CD4-positive, alpha-beta T cell treated with Interleukin-15 for 4 hours (primary cell): Measurements from ENCODE around the gene PMEPA1.

Experiments used
- DNase-seq: peaks from one replicate; pipeline ENCODE4 v3.0.0-alpha.2; 2020; ENCODE audit warnings: low spot score

PMEPA1 gene

GRCh38 chr20:57660922-57661745, 48.7 kb downstream of the PMEPA1 start:
- no peak for DNase-seq

GRCh38 chr20:57660181-57660921, 49.5 kb downstream of the PMEPA1 start:
- DNase-seq, result no peak

- no peak for DNase-seq
Observed at GRCh38 chr20:57659517-57660180, 50.2 kb downstream of the PMEPA1 start.

DNA sequence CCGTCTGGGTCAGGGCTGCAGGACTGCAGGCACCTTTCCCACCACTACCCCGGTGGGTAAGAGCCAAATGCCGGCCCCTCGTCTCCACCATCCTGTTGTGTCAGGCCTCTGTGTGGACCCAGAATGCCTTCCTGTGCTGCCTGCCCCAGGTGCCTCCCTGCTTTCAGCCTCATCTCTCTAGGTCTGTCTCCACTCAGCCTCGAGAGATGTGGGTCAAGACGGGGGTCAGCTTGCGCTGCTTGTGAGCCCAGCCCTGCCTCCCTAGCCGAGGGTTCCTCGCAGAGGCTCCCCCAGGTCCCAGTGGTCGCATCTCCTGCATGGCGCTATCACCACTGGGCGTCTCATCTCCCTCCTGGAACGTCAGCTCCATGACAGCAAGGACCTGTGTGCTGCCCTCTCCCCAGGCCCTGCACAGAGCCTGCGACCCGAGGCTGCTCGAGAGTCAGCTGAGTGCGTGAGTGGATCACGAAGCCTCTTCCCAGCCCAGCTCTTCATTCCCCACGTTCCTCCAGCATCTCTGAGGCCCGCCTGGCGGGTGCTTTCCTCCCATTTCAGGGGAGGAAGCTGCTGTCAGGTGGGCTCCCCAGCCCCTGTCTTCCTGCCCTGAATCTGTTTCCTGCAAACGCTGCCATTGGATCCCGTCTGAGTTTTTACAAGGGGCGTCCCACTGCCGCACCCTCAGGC, 50.8 kb downstream of the PMEPA1 start:
- DNase-seq, result no peak

DNA sequence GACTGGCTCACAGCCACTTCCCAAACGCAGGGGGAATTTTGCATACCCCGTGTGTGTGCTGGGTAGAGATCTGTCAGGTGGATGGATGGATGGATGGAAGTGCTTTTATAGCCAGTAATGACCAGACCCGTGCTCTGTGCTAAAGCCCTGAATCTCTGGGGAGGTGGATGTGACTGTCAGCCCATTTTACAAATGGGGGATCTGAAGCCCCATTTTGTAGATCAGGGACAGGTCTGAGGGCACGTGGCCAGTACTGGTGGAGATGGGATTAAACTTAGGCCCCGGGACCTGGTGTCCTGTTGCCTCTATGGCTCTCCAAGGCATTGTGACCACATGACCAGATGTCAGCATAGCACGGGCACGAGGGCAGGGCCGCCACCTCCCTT, 51.4 kb downstream of the PMEPA1 start:
- DNase-seq, result no peak

- peak; percentile 33 for DNase-seq
Observed at GRCh38 chr20:57657535-57658446, 52.0 kb downstream of the PMEPA1 start.

DNA sequence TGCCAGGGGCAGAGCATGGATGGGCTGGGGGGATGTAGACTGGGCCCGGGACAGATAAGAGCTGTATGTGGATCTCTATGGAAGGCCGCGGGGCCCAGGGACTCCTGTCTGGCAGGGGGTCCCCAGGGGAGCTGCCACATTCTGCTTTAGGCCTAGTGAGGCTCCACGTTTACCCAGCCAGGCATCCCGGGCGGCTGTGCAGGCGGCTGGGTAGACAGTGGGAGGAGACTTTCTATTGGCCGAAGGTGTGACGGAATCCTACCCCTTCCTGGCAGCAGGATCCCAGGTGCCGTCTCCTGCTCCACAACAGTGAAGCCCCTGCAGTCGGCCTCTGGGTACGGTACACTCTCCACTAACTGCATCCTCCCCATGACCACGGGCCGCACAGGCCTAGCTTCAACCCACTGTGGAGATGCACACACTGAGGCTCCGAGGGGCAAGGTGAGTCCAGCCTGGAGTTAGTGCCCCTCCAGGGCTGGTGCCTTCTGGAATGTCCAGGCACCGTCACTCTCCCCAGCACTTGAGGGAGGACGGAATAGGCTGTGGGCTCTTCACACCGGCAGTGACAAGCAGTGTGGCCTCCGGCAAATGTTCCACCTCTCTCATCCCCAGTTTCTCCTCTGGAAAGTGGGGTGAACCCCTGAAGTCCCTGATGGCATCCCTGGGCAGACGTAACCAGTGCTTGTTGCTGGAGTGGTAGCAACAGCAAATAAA, 52.8 kb downstream of the PMEPA1 start:
- DNase-seq, result no peak

- no peak for DNase-seq
Observed at GRCh38 chr20:57656252-57656820, 53.5 kb downstream of the PMEPA1 start.

DNA sequence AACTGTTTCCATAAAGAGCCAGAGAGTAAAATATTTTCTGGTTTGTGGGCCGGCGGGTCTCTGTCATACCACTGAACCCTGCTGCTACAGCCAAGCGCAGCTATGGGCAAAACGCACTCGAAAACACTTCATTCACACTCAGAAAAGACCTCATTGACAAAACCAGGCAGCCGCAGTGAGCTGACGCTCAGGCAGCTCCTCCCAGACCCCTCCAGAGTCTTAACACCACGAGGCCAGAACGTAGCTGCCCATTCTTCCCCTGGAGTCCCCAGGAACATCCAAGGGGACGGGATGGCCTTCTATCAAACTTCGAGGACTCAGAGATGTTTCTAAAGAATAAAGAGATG, 54.0 kb downstream of the PMEPA1 start:
- DNase-seq, result no peak

DNA sequence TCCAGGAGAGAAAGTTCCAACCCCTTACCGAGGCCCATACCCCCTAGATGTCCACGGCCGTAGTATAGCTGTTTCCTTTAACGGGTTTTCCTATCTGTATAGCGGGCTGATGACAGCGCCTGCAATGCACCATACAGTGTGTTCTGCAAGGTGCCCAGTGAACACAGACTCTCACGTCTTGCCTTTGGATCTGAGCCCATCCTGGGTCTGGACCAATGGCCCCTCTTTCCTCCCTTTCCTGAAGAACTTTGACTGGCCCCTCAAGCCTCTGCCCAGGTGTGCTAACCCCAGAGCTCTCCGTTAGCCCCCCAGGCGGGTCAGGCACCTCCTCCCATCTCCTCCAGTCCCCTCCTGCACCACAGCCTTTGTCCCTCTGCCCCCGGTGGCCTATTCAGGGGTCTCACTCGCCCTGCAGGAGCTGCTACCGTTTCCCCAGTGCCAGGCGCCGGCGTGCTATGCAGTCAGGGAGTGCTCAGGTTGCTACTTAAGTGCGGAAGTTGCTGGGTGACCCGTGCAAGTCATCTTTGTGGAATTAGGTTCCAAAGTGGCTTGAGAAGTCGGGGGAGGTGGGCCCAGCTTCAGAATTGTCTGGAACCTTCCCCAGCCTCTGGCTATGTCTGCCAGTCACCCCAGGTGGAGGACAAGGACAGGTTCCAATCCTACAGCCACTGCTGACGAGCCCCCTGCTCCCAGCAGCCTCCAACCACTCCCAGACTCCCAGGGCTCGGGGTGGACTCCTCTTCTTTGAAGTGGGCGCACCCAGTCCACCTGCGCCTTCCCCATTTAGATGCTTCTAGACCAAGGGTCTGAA, 54.6 kb downstream of the PMEPA1 start:
- DNase-seq, result no peak

DNA sequence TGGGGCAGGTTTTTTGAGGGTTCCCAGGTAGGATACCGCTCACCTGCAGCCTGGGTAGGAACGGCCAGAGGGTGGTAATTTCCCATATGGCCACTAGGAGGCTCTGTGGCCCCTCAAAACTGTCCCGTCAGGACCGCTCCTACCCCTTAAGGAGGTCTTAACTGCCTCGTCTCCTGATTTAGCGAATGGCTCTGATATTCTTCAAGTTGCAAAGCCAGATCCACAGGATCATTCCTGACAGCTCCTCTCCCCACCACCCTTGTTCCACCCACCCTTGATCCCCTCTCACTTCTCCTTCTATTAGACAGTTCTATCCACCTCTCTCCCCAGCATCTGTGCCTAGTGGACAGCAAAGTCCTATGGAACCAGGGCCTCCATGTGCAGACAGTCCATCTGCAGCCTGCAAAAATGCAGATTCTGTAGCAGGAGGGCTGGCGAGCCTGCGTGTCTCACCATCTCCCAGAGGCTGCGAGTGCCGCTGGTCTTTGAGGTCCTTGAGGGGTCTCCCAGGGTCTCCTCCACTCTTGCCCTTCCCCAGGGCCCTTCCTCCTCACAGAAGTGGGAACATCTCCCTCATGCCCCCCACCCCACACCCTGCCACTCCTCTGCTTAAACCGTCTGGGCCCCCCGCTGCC, 55.3 kb downstream of the PMEPA1 start:
- peak; percentile 59 for DNase-seq

DNA sequence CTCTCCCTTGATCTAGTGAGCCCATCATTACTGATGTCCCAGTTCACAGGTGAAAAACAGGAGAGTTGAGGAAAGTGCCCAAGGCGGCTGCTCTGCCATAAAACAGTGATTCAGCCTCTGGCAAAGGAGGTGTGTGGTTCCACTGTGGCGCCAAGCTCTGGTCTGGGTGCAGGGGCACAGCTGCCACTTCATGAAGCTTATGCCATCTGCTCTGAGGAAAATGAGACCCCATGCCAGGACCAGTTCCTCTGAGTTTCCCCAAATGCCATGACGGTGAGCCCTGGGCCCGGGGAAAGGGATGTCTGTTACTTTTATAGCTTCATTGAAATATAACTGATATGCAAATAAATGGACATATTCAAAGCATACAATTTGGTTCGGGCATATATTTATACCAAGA, 55.9 kb downstream of the PMEPA1 start:
- DNase-seq, result no peak

DNA sequence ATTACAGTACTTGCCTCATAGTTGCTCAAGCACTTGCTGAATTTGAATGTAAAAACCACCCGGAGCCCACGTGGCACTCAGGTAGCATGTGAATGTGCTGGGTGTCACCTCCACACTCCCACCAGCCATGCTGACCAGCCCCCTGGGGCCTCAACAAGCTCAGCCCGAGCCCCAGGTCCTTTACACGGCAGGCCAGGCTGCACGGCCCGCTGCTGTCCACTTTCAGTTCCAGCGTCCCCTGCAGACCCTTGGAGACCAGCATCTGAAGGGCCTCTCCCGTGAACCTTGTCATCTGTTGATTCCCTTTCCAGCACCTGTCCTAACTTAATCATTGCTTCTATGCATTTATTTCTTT, 56.3 kb downstream of the PMEPA1 start:
- DNase-seq, result no peak

DNA sequence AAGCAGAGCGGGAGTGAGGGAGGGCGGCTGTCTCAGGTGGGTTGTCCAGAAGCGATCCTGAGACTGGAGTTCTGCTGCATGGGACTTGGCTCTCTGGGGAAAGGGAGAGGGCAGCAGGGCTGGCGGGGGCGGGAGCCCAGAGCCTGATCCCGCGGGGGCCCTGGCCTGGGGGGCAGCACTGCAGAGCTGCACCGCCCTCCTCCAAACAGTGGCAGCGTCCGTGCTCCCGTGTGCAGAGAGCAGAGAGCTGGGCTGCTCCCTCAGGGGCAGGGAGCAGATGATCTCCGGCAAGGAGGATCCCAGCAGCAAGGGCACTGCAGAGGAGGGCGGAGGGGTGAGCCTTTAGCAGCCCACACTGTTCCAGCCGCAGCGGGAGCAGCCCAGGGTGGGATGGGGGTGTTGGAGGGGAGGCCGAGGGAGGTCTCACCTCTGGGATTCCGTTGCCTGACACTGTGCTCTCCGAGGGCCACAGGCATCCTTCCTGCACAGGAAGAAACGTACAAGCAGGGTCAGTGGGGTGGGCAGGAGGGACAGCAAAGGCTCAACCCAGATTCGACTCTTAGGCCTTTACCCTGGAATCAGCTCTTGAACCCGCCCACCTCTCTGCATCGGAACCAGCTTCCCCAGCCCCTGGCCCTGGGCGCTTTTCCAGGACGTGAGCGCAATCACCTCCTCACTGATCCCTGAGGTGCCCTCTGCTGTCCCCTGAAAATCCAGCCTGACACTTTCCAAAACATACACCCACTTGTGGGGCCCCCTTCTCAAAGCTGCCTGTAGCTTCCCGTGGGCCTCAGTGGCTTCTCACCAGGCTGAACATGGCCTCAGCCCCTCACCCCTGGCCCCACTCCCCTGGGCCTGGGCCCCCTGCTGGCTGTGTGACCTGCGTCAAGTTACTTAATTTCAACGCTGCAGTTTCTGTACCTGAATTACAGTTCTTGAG, 56.9 kb downstream of the PMEPA1 start:
- no peak for DNase-seq

DNA sequence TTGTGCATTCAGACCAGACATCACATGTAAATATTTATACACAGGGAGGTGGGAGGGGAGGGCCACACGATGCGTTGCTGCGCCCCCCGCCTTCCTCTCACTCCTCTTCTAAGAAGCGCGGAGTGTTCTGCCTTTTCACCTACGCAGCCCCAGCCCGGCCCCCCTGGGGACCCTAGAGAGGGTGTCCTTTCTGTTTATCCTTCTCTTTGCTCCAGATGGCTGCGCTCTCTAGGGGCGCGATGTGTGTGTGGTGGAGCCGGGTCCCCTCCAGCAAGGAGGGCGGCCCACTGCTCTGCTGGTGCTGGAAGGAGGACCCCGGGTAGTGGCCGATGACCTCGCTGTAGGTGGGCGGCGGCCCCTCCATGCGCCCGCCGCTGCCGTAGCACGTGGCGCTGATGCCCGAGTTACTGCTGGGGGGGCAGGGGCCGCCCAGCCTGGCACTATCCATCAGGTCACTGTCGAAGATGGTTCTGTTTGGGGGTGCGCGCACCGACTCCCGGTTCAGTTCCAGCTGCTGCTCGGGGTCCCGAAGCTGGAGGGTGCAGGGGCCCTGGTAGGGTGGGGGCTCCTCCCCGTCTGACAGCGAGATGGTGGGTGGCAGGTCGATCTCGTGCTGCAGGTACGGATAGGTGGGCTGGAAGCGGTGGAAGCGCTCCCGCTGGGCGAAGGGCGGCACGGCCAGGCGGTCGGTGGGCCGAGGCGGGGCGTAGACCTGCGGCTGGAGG, 57.8 kb downstream of the PMEPA1 start:
- no peak for DNase-seq

- DNase-seq, result no peak
Observed at GRCh38 chr20:57650756-57651483, 58.9 kb downstream of the PMEPA1 start.

DNA sequence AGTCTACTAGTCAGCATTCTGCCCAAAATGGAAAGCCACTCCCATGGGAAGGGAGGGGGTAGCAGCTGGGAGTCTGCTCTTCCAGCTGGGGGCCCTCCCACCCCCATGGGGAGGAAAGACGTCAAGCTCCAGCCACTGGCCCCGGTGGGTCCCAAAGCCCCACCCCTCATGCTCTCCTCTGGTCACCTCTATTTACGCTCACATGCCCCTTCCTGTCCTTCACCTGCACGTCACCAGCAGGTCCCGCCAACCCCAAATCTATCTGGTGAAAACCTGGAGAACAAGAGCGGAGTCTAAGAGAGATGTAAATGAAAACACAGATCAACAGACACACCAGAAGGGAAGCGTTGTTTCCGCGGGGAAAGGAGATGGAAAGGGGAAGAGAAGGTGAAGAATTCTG, 59.5 kb downstream of the PMEPA1 start:
- DNase-seq, result no peak
